Left ventricle myocardium inferior (tissue), 1 donor: ENCODE measurements around the gene KAZN. TPM values are rescaled to one million over a fixed set of nuclear protein-coding genes. Genes with fewer than 3 reads are reported as not detected.

Experiments used
- DNase-seq: peaks from one replicate; pipeline ENCODE4 v3.0.0-alpha.2; 2020
- H3K27ac ChIP-seq: fragments of 200-600 bp; replicated peaks from 2 replicates; pipeline ENCODE4 v1.8.0; 2021
- H3K27me3 ChIP-seq: fragments of 200-600 bp; 2 replicates; pipeline ENCODE4 v1.8.0; 2021; ENCODE audit warnings: low read depth
- H3K36me3 ChIP-seq: fragments of 200-600 bp; 2 replicates; pipeline ENCODE4 v1.8.0; 2021
- H3K4me1 ChIP-seq: fragments of 200-600 bp; 2 replicates; pipeline ENCODE4 v1.8.0; 2021
- H3K4me3 ChIP-seq: fragments of 200-600 bp; 2 replicates; pipeline ENCODE4 v1.8.0; 2021; ENCODE audit warnings: mild to moderate bottlenecking, moderate library complexity
- H3K9me3 ChIP-seq: fragments of 200-600 bp; replicated peaks from 2 replicates; pipeline ENCODE4 v1.8.0; 2021
- intact Hi-C: fragments of 100-400 bp; cut with micrococcal nuclease; formaldehyde crosslinking; loops from one replicate; pipeline ENCODE4 v1.11.0; 2022
- long read RNA-seq: library from polyadenylated mRNA; unstranded; transcript quantifications from one replicate; pipeline ENCODE4 v2.0.0, GENCODE V29; 2021
- total RNA-seq: library from RNA; stranded (reverse); fragmentation: NEBNext Ultra II Directional; extraction: Animal tissue kit (Norgen Biotek cat#: 25700); gene quantifications from one replicate; pipeline ENCODE4 v1.2.1, GENCODE V29; 2021
- TF ChIP-seq, protein P1 (sequence below): fragments of 200-600 bp; IDR thresholded peaks from 2 replicates; pipeline ENCODE4 v1.8.0; 2021; ENCODE audit warnings: antibody characterized with exemption, mild to moderate bottlenecking, borderline replicate concordance
- donor health status: DM: no; HTN: yes; CAD: no; lungs with severe emphysema.

The KAZN gene
- 2.2 TPM for total RNA-seq
- long read RNA-seq, partial matches to known transcripts: 2 of 7 reads
- long read RNA-seq, other reads (novel, unspliced or antisense): 2 of 7 reads

DNA sequence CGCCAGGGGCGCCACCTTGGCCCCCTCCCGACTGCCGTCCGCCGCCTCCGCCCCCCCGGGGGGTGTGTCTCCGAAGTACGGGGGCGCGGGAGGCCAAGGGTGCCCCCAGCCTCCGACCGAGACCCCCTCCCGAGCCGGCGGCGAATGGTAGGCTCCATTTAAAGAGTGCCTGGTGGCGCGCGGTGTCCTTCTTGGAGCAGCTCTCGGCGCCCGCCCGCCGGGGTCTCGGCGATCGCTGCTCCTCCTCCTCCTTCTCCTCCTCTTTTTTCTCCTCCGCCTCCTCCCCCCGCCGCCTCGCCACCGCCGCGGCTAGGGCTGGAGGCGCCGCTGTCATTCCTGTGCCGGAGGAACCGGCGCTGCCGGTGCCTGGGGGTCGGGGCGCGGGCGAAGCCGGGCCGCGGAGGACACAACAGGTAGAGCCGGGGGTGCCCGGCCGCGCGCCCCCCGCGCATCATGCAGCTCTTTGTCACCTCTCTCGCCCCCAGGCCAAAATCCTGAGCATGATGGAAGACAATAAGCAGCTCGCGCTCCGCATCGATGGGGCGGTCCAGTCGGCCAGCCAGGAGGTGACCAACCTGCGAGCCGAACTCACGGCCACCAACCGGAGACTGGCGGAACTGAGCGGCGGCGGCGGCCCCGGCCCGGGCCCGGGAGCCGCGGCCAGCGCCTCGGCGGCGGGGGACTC is at the start of gene KAZN:
Gene KAZN (plus strand): TSS at position 188 of the 685 bp plus-strand sequence.
- Histone ChIP-seq H3K4me3 (peak within 1 kb of the TSS; percentile 61), H3K9me3 (no peaks in the 10 kb centered on the region), H3K4me1 (peaks cover 18% of the 10 kb centered on the region), H3K27ac (no peak within 1 kb of the TSS), H3K27me3 (peaks cover 100% of the 10 kb centered on the region), H3K36me3 (no peaks in the 10 kb centered on the region)
- intact Hi-C loops: no loop called here
- peak; percentile 27 for DNase-seq
- TF ChIP-seq, protein P1, sequence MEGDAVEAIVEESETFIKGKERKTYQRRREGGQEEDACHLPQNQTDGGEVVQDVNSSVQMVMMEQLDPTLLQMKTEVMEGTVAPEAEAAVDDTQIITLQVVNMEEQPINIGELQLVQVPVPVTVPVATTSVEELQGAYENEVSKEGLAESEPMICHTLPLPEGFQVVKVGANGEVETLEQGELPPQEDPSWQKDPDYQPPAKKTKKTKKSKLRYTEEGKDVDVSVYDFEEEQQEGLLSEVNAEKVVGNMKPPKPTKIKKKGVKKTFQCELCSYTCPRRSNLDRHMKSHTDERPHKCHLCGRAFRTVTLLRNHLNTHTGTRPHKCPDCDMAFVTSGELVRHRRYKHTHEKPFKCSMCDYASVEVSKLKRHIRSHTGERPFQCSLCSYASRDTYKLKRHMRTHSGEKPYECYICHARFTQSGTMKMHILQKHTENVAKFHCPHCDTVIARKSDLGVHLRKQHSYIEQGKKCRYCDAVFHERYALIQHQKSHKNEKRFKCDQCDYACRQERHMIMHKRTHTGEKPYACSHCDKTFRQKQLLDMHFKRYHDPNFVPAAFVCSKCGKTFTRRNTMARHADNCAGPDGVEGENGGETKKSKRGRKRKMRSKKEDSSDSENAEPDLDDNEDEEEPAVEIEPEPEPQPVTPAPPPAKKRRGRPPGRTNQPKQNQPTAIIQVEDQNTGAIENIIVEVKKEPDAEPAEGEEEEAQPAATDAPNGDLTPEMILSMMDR: no peak

DNA sequence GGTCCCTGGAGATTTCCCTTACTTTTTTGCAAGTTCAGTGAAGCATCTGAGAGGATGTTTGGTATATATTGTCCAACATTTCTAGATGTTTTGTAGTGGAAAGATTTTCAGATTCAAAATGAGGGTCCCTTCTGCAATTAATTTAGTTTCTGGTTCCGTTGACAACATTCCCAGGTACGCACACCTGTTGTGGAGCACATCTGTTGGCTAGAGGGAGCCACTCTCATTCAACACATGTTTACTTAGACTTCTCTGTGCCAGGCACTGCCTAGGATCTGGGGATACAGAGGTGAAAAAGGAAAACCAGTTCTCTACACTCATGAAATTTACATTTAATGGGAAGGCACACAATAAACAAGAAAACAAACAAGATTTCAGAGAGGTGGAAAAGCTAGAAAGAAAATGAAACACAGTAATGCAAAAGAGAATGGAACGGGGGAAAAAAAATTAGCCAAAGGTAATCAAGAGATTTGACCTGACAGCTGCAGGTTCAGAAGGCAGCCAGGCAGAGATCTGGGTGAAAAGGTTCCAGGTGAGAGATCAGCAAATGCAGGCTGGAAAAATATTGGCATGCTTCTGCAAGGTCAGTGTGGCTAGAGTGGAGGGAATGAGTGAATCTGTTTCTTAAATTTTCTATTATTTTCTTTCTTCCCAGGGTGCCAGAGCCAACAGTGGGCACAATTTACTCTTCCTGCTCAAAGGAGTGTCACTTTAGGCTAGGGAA is 48.4 kb upstream of the KAZN start:
- TF ChIP-seq, protein P1: no peak
- no peak overlapping the region for H3K27ac ChIP-seq
- no peak for DNase-seq
- intact Hi-C loops: no loop called here
- no peak overlapping the region for H3K4me3 ChIP-seq
- H3K27me3 ChIP-seq: peaks cover 78% of the 10 kb centered on the region
- no peaks in the 10 kb centered on the region for H3K4me1 ChIP-seq
- peaks cover 5% of the 10 kb centered on the region for H3K9me3 ChIP-seq
- no peaks in the 10 kb centered on the region for H3K36me3 ChIP-seq

DNA sequence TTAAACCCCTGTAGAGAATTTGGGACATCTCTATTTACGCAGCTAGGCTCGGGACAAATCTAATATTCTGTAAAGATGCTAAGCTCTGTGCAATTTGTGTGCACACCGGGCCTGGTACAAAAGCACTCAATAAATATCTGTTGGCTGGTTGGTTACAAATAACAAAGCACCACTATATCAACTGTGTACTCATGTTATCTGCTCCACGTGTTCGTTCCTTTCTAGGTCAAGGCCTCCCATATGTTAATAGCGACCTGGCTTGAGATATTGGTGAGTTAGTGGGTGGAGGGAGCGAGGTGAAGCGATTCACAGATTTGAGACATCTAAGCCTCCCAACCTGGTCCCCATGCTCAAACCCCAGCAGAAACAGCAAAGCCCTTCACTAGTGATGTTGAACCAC is 47.1 kb upstream of the KAZN start:
- no peaks in the 10 kb centered on the region for H3K36me3 ChIP-seq
- intact Hi-C loops: no loop called here
- DNase-seq: no peak

DNA sequence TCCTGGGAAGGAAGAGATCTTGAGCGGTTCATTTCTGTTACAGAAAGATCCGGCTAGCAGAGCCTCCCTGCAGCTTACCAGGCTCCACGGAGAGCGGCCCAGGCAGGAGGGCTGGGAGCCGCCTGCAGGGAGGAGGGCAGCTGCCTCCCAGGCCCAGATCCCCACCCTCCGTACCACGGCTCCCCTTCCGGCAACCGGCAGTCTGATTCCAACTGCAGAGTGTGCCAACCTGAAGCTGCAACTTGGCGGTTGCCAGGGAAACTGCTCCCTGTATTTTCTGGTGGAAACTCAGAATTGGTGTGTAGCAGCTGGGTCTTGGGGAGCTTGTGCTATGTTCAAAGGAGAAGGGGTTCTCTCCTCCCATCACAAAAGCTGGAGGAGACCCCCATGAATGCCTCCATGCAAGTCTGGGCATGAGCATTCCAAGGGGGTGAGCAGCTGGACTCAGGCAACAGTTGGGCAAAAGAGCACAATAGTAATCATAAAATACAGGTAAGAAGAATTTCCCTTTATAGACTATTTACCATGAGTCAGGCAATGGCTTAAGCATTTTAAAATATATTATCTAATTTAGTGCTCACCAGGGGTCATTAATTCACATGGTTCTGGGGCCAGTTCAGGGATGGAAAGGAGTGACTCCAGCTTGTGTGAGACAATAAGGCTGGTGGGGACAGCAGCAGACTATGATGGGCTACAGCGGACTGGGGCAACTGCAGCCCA is 46.1 kb upstream of the KAZN start:
- TF ChIP-seq, protein P1: no peak

More for the DNA sequence above, 47.1 kb upstream of the KAZN start:
- Histone ChIP-seq H3K27me3 (peaks cover 84% of the 10 kb centered on the region), H3K27ac (no peak overlapping the region), H3K9me3 (no peaks in the 10 kb centered on the region), H3K4me3 (no peak overlapping the region), H3K4me1 (no peaks in the 10 kb centered on the region)
- TF ChIP-seq, protein P1: no peak

DNA sequence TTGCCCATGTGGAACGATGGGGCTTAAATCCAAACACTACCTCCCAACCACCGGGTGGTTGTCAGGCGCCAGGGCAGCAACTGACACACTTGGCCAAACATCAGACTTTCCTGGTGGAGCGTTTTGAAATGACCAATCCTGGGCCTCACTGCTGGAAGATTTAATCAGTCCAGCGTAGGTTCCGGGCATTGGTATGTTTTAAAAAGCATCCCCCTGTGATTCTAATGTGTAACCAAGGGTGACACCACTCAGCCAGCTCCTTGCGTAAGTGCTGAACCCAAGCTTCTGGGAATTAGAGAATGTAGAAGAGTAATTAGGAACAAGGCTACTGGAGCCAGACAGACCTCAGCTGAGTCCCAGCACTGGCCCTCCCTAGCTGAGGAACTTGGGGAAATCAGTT is 44.8 kb upstream of the KAZN start:
- H3K27me3 ChIP-seq: peaks cover 84% of the 10 kb centered on the region
- no peaks in the 10 kb centered on the region for H3K9me3 ChIP-seq
- H3K4me3 ChIP-seq: no peak overlapping the region
- no peaks in the 10 kb centered on the region for H3K4me1 ChIP-seq
- DNase-seq: no peak
- intact Hi-C loops: no loop called here
- H3K27ac ChIP-seq: no peak overlapping the region
- TF ChIP-seq, protein P1: no peak
- no peaks in the 10 kb centered on the region for H3K36me3 ChIP-seq

More for the DNA sequence above, 46.1 kb upstream of the KAZN start:
- Histone ChIP-seq H3K36me3 (no peaks in the 10 kb centered on the region), H3K27ac (no peak overlapping the region), H3K9me3 (no peaks in the 10 kb centered on the region), H3K27me3 (peaks cover 92% of the 10 kb centered on the region), H3K4me3 (no peak overlapping the region), H3K4me1 (no peaks in the 10 kb centered on the region)
- DNase-seq: no peak
- intact Hi-C loops: no loop called here
